ENCODE measurements around the gene RRAD.

GRCh38 chr16:66948134-66948836, 22.9 kb upstream of the RRAD start:
- no peak for TF ChIP-seq EZH2 (IDR thresholded peaks at IDR 0.05)
- no peak for TF ChIP-seq POLR2AphosphoS5 (IDR thresholded peaks at IDR 0.05; ENCODE audit: borderline replicate concordance, low read depth, low read length)
- no peak for TF ChIP-seq FOXP2 (optimal IDR thresholded peaks at IDR 0.05; ENCODE audit: control extremely low read depth, extremely low read length, insufficient read depth)

All from SK-N-MC (cell line).